Glutamatergic neuron (in vitro differentiated cells): ENCODE measurements around the gene CARHSP1. TPM values are rescaled to one million over a fixed set of nuclear protein-coding genes. Genes with fewer than 3 reads are reported as not detected.

Source experiments
- DNase-seq: peaks from one replicate; pipeline ENCODE4 v3.0.0; 2022
- H3K27ac Mint-ChIP-seq: one replicate; pipeline ENCODE4 v1.8.0; 2020; ENCODE audit warnings: mild to moderate bottlenecking, mixed read lengths, inconsistent platforms; ENCODE audit not compliant: unreplicated experiment
- H3K27me3 Mint-ChIP-seq: one replicate; pipeline ENCODE4 v1.8.0; 2020; ENCODE audit warnings: mild to moderate bottlenecking, moderate library complexity, mixed read lengths, inconsistent platforms; ENCODE audit not compliant: unreplicated experiment
- H3K36me3 Mint-ChIP-seq: one replicate; pipeline ENCODE4 v1.8.0; 2020; ENCODE audit warnings: mild to moderate bottlenecking, mixed read lengths, inconsistent platforms; ENCODE audit not compliant: unreplicated experiment
- H3K4me1 Mint-ChIP-seq: one replicate; pipeline ENCODE4 v1.8.0; 2020; ENCODE audit warnings: mild to moderate bottlenecking, low read depth, mixed read lengths, inconsistent platforms; ENCODE audit not compliant: unreplicated experiment
- H3K4me3 Mint-ChIP-seq: one replicate; pipeline ENCODE4 v1.8.0; 2020; ENCODE audit warnings: mild to moderate bottlenecking, mixed read lengths, inconsistent platforms; ENCODE audit not compliant: unreplicated experiment
- H3K9me3 Mint-ChIP-seq: one replicate; pipeline ENCODE4 v1.8.0; 2020; ENCODE audit warnings: mild to moderate bottlenecking, moderate library complexity, mixed read lengths, inconsistent platforms; ENCODE audit not compliant: unreplicated experiment
- total RNA-seq: library from RNA; stranded (reverse); fragmentation: NEBNext Ultra II Directional; extraction: Animal tissue kit (Norgen Biotek cat#: 25700); gene quantifications from one replicate; pipeline ENCODE4 v1.2.1, GENCODE V29; 2021; ENCODE audit not compliant: unreplicated experiment
- TF ChIP-seq, protein P1 (sequence below): fragments of 200-600 bp; sonication (generic); IDR thresholded peaks from one replicate; pipeline ENCODE4 v1.5.0; 2021; ENCODE audit not compliant: partially characterized antibody, unreplicated experiment

CARHSP1 gene
- total RNA-seq, 1 donor from 2014 or later: 180 TPM

DNA sequence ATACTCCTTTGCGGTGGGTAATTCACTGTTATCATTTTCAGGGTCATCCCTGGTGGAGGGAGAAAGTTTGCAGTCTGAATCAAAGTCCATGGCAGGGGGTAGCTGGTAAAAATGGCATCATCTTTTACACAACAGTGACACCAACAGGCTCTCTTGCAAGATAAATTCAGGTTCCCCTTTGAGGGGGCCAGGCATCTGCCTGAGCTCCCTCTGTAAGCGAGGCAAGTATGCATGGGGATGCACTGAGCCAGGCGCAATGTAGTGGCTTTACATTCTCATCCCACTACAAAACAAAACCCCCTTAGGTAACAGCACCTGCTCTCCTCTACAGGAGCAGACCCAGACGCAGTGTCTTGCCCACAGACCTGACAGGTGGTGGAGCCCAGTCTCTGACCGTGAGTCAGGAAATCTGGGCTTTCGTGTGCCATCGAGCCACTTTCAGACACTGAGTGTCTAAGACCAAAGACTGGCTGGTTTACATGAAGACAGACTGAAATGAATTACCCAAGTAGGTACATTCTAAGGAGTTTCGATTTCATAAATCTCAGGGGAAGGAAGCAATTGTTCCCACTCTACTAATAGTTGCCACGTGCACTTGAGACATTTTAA, 31.0 kb upstream of the CARHSP1 start:
- Mint-ChIP-seq H3K9me3 (peaks cover 5% of the 10 kb centered on the region), H3K4me1 (no peaks in the 10 kb centered on the region), H3K27me3 (no peaks in the 10 kb centered on the region), H3K27ac (no peak overlapping the region), H3K36me3 (peaks cover 2% of the 10 kb centered on the region), H3K4me3 (no peak overlapping the region)
- DNase-seq: no peak
- TF ChIP-seq, protein P1, sequence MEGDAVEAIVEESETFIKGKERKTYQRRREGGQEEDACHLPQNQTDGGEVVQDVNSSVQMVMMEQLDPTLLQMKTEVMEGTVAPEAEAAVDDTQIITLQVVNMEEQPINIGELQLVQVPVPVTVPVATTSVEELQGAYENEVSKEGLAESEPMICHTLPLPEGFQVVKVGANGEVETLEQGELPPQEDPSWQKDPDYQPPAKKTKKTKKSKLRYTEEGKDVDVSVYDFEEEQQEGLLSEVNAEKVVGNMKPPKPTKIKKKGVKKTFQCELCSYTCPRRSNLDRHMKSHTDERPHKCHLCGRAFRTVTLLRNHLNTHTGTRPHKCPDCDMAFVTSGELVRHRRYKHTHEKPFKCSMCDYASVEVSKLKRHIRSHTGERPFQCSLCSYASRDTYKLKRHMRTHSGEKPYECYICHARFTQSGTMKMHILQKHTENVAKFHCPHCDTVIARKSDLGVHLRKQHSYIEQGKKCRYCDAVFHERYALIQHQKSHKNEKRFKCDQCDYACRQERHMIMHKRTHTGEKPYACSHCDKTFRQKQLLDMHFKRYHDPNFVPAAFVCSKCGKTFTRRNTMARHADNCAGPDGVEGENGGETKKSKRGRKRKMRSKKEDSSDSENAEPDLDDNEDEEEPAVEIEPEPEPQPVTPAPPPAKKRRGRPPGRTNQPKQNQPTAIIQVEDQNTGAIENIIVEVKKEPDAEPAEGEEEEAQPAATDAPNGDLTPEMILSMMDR: no peak

DNA sequence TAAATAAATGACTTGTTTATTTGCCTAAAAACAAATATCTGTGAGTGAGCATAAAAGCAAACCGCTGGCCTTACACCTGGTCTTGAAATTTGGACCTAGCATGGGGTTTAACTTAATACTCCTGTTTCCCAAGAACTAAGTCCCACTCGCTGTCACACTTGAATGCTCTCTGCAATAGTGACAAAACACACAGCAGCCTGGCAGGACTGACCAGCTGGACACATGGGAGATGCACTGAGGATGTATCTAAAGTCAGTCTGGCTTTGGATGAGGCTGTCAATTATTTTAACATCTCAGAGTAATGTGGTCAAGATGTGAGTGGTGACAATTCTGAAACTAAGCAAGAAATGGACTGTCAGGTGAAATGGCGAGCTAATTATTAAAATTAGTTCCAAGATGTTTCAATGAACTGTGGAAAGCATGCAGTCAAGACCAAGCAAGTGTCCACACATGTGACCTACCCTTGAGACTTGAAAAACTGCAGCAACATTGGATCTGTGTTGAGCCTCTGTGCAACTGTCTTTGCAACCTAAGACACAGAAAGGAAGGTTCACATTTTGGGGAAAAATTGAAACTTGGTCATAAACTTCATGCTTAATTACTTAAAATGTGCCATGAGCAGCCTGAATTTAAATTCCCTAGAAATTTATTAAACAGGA, 30.0 kb upstream of the CARHSP1 start:
- Mint-ChIP-seq H3K9me3 (peaks cover 5% of the 10 kb centered on the region), H3K36me3 (peaks cover 6% of the 10 kb centered on the region), H3K27me3 (peaks cover 1% of the 10 kb centered on the region), H3K27ac (no peak overlapping the region), H3K4me3 (no peak overlapping the region), H3K4me1 (peaks cover 3% of the 10 kb centered on the region)
- no peak for DNase-seq
- TF ChIP-seq, protein P1: no peak

DNA sequence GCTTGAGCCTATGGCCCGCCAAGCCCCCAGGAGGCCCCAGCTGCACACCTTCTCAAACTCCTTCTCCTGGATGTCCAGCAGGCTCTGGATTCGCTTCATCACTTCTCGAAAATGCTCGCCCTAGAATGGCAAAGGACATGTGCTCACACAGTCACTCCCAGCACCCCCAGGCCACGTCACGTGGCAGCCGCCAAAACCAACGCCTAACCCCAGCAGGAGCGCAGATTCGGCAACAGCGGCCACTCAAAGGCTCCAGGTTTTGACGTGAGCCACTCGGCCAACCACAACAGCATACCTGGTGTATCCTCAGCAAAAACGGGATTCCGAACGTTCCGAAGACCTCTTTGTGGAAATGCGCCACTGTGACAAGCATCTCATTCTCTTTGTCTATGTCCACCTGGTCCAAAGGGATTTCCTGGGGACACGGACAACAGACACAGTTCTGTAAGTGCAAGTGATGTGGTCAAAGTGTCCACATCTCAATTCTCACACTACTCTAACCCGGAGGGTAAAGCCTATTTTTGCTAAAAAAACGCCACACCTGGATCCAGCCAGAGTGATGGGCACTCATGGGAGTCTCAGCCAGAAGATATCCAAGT, 26.0 kb upstream of the CARHSP1 start:
- TF ChIP-seq, protein P1: no peak
- H3K36me3 Mint-ChIP-seq: peaks cover 6% of the 10 kb centered on the region
- DNase-seq: no peak
- H3K27me3 Mint-ChIP-seq: peaks cover 1% of the 10 kb centered on the region
- peaks cover 20% of the 10 kb centered on the region for H3K4me1 Mint-ChIP-seq
- H3K4me3 Mint-ChIP-seq: no peak overlapping the region
- H3K9me3 Mint-ChIP-seq: peaks cover 5% of the 10 kb centered on the region
- H3K27ac Mint-ChIP-seq: no peak overlapping the region

DNA sequence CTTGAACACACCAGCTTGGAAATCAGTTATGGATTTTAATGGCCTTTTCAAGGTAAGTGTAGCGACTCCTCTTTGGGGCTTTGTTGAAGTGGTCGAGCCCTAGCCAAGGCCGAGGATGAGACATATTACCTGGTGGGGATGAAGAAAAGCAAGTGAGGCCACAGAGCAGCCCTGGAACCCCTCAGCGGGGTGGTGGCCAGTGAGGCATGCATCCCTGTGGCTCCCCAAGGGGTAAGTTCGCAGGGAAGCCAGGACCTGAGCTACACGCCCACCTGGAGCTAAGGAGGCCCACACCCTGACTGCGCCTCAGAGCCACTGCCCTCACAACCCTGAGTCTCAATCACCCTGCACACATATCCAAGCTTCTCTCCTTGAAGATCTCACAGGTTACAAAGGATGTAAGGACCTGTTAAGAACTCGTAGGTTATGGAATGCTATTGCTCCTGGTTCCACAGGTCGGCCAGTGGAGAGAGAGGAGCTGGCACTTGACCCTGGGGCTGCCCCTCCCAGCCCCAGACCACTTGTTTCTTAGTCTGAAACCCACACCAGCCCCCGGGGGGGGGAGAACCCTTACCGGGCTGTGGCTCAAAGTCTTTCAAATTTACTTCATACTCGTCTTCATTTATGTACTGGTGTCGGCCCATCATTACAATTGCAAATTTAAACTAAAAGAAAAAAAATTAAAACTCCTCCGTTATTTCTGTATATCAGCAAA, 25.3 kb upstream of the CARHSP1 start:
- no peak overlapping the region for H3K4me3 Mint-ChIP-seq
- DNase-seq: no peak
- H3K36me3 Mint-ChIP-seq: peaks cover 6% of the 10 kb centered on the region
- peaks cover 1% of the 10 kb centered on the region for H3K27me3 Mint-ChIP-seq
- peaks cover 20% of the 10 kb centered on the region for H3K4me1 Mint-ChIP-seq
- peaks cover 5% of the 10 kb centered on the region for H3K9me3 Mint-ChIP-seq
- H3K27ac Mint-ChIP-seq: no peak overlapping the region
- TF ChIP-seq, protein P1: no peak
